22Rv1 (cell line): ENCODE data around the gene TOLLIP.

Experiments used
- ZFX ChIP-seq: fragments of 450-650 bp; IDR thresholded peaks from 2 replicates; pipeline ENCODE4 v1.6.1; 2017; ENCODE audit warnings: antibody characterized with exemption, borderline replicate concordance
- TF ChIP-seq, protein P1 (sequence below): fragments of 450-650 bp; IDR thresholded peaks from 2 replicates; pipeline ENCODE4 v1.5.1; 2017; ENCODE audit warnings: mild to moderate bottlenecking

DNA sequence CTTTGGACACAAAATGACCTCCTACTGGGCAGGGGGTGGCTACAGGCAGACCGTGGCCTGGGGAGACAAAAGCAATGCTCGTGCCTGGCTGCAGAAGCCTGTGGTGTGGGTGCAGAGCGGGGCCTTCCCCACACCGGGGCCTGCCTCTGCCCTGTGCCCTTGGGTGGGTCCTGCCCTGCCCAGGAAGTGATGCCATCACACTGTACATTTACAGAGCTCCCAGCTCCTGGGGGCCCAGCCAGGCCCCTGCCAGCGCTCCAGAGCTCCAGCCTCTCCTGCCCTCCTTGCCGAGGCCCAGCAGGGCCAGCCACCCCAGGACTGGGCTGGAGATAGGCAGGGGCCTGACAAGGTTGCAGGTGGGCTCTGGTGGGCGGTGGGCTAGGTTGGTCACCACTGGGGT lies 46.4 kb downstream of the TOLLIP start:
- TF ChIP-seq, protein P1, sequence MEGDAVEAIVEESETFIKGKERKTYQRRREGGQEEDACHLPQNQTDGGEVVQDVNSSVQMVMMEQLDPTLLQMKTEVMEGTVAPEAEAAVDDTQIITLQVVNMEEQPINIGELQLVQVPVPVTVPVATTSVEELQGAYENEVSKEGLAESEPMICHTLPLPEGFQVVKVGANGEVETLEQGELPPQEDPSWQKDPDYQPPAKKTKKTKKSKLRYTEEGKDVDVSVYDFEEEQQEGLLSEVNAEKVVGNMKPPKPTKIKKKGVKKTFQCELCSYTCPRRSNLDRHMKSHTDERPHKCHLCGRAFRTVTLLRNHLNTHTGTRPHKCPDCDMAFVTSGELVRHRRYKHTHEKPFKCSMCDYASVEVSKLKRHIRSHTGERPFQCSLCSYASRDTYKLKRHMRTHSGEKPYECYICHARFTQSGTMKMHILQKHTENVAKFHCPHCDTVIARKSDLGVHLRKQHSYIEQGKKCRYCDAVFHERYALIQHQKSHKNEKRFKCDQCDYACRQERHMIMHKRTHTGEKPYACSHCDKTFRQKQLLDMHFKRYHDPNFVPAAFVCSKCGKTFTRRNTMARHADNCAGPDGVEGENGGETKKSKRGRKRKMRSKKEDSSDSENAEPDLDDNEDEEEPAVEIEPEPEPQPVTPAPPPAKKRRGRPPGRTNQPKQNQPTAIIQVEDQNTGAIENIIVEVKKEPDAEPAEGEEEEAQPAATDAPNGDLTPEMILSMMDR = no peak
- TF ChIP-seq ZFX = no peak
